GM10266 (cell line): Measurements from ENCODE around the gene ERMAP.

Experiments used
- DNase-seq: peaks from one replicate; pipeline ENCODE4 v3.0.0; 2012; ENCODE audit errors: extremely low spot score
- CTCF ChIP-seq: IDR thresholded peaks from 2 replicates; pipeline ENCODE4 v1.5.1; 2012; ENCODE audit warnings: mild to moderate bottlenecking, low read depth; ENCODE audit not compliant: control insufficient read depth, insufficient read depth; ENCODE audit errors: missing control alignments

The ERMAP gene

GRCh38 chr1:42834803-42835202 lies 17.9 kb downstream of the ERMAP start:
- no peak for DNase-seq
- no peak for TF ChIP-seq CTCF

- TF ChIP-seq CTCF = no peak
- no peak for DNase-seq
These were observed 18.5 kb downstream of the ERMAP start for GRCh38 chr1:42835422-42835821.

- no peak for TF ChIP-seq CTCF
- no peak for DNase-seq
These were observed 20.8 kb downstream of the ERMAP start for GRCh38 chr1:42837709-42838108.

GRCh38 chr1:42838482-42839190 lies 21.7 kb downstream of the ERMAP start:
- DNase-seq = no peak
- TF ChIP-seq CTCF = no peak

- TF ChIP-seq CTCF = no peak
- no peak for DNase-seq
These were observed 24.1 kb downstream of the ERMAP start for GRCh38 chr1:42841010-42841409.

- DNase-seq = no peak
These were observed 24.7 kb downstream of the ERMAP start for GRCh38 chr1:42841440-42842147.

More at GRCh38 chr1:42841440-42842147, 24.7 kb downstream of the ERMAP start:
- TF ChIP-seq CTCF = no peak
